SK-N-MC (cell line): ENCODE data around the gene TLR10.
"Not testable (repeated sequence)": the region's sequence is repeated elsewhere in the genome, so short reads cannot be mapped to it uniquely, and the experiment has no call there.

Experiments used
- DNase-seq: peaks from one replicate; pipeline ENCODE4 v3.0.0-alpha.2; 2011; ENCODE audit warnings: low read depth, low spot score
- H3K27ac ChIP-seq: fragments of 200-600 bp; sonication (generic); 2 replicates; pipeline ENCODE4 v1.5.1; 2016; ENCODE audit warnings: mixed run types
- H3K36me3 ChIP-seq: fragments of 200-600 bp; sonication (generic); 2 replicates; pipeline ENCODE4 v1.6.1; 2017; ENCODE audit warnings: antibody characterized with exemption, low read length, mixed read lengths; ENCODE audit not compliant: insufficient read depth
- H3K4me3 ChIP-seq: fragments of 200-600 bp; sonication (generic); 2 replicates; pipeline ENCODE4 v1.5.1; 2016
- H3K9ac ChIP-seq: fragments of 200-600 bp; sonication (generic); 2 replicates; pipeline ENCODE4 v1.8.0; 2017; ENCODE audit warnings: mixed run types, mixed read lengths; ENCODE audit not compliant: insufficient read length
- H3K9me3 ChIP-seq: fragments of 200-600 bp; sonication (generic); 2 replicates; pipeline ENCODE4 v1.6.1; 2017; ENCODE audit warnings: low read depth, mild to moderate bottlenecking, antibody characterized with exemption, low read length, moderate library complexity, mixed read lengths
- EZH2 ChIP-seq: fragments of 200-600 bp; sonication (generic); IDR thresholded peaks from one replicate; pipeline ENCODE4 v1.6.1; 2017; ENCODE audit warnings: antibody characterized with exemption
- FOXP2 ChIP-seq: optimal IDR thresholded peaks from 2 replicates; pipeline ENCODE3; 2011; ENCODE audit warnings: mild to moderate bottlenecking, moderate library complexity; ENCODE audit not compliant: insufficient read depth; ENCODE audit errors: extremely low read length, control extremely low read depth
- POLR2AphosphoS5 ChIP-seq: IDR thresholded peaks from 2 replicates; pipeline ENCODE4 v1.6.1; 2012; ENCODE audit warnings: mild to moderate bottlenecking, low read depth, low read length, borderline replicate concordance

TLR10 gene

GRCh38 chr4:38818441-38818976 is 35.7 kb upstream of the TLR10 start:
- no peak for TF ChIP-seq POLR2AphosphoS5
- no peak for TF ChIP-seq EZH2
- TF ChIP-seq FOXP2, result no peak
- H3K36me3 ChIP-seq, result no peaks in the 10 kb centered on the region
- no peaks in the 10 kb centered on the region for H3K9me3 ChIP-seq
- H3K27ac ChIP-seq, result no peak overlapping the region
- H3K9ac ChIP-seq, result no peak overlapping the region
- no peak overlapping the region for H3K4me3 ChIP-seq
- no peak for DNase-seq

DNA sequence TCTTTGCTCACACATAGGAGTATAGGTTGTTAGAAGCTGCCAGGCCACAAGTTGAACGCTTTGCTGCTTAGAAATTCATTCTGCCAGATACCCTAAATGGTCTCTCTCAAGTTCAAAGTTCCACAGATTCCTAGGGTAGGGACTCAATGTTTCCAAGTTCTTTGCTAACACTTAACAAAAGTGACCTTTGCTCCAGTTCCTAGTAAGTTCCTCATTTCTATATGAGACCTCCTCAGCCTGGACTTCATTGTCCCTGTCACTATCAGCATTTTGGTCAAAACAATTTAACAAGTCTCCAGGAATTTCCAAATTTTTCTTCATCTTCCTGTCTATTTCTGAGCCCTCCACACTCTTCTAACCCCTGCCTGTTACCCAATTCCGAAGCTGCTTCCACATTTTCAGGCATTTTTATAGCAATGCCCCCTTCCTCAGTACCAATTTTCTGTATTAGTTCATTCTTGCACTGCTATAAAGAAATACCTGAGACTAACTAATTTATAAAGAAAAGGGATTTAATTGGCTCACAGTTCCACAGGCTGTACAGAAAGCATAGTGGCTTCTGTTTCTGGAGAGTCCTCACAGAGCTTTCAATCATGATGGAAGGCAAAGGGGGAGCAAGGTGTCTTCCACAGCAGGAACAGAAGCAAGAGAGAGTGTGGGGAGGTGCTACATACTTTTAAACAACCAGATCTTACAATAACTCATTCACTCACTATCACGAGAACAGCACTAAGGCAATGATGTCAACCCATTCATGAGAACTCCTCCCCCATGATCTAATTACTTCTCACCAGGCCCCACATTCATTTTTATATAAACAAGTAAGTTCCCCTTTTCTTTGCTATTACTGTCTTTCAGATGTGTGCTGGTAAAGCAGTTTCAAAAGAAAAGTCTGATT is 33.3 kb upstream of the TLR10 start:
- no peak overlapping the region for H3K27ac ChIP-seq
- H3K9me3 ChIP-seq, result no peaks in the 10 kb centered on the region
- no peak overlapping the region for H3K9ac ChIP-seq
- no peak for DNase-seq
- H3K4me3 ChIP-seq, result no peak overlapping the region
- no peak for TF ChIP-seq FOXP2
- no peak for TF ChIP-seq EZH2
- no peak for TF ChIP-seq POLR2AphosphoS5
- no peaks in the 10 kb centered on the region for H3K36me3 ChIP-seq

DNA sequence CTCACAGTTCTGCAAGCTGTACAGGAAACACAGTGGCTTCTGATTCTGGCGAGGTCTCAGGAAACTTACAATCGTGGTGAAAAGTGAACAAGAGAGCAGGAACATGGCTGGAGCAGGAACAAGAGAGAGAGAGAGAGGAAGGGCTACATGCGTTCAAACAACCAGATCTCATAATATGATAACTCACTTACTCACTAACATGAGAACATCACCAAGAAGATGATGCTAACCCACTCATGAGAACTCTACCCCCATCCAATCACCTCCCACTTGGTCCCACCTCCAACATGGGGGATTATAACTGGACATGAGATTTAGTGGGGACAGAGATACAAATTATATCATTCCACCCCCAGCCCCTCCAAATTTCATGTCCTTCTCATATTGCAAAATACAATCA is 31.6 kb upstream of the TLR10 start:
- Histone ChIP-seq H3K4me3 (no peak overlapping the region), H3K9me3 (no peaks in the 10 kb centered on the region), H3K9ac (no peak overlapping the region)

GRCh38 chr4:38811297-38811696 is 28.5 kb upstream of the TLR10 start:
- H3K9me3 ChIP-seq, result no peaks in the 10 kb centered on the region

More for the DNA sequence above, 31.6 kb upstream of the TLR10 start:
- H3K36me3 ChIP-seq, result no peaks in the 10 kb centered on the region
- H3K27ac ChIP-seq, result no peak overlapping the region
- DNase-seq, result no peak
- TF ChIP-seq POLR2AphosphoS5 (no peak), FOXP2 (no peak), EZH2 (no peak)

DNA sequence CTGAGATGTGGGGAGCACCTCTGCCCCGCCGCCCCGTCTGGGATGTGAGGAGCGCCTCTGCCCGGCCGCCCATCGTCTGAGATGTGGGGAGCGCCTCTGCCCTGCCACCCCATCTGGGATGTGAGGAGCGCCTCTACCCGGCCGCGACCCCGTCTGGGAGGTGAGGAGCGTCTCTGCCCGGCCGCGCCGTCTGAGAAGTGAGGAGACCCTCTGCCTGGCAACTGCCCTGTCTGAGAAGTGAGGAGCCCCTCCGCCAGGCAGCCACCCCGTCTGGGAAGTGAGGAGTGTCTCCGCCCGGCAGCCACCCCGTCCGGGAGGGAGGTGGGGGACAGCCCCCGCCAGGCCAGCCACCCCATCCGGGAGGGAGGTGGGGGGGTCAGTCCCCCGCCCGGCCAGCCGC is 24.7 kb upstream of the TLR10 start:
- not testable (repeated sequence) for H3K36me3 ChIP-seq, H3K27ac ChIP-seq, H3K9me3 ChIP-seq, H3K9ac ChIP-seq, H3K4me3 ChIP-seq, DNase-seq

More at GRCh38 chr4:38811297-38811696, 28.5 kb upstream of the TLR10 start:
- no peaks in the 10 kb centered on the region for H3K36me3 ChIP-seq
- TF ChIP-seq EZH2 (no peak), POLR2AphosphoS5 (no peak), FOXP2 (no peak)
- H3K4me3 ChIP-seq, result no peak overlapping the region
- DNase-seq, result no peak
- no peak overlapping the region for H3K27ac ChIP-seq
- no peak overlapping the region for H3K9ac ChIP-seq

DNA sequence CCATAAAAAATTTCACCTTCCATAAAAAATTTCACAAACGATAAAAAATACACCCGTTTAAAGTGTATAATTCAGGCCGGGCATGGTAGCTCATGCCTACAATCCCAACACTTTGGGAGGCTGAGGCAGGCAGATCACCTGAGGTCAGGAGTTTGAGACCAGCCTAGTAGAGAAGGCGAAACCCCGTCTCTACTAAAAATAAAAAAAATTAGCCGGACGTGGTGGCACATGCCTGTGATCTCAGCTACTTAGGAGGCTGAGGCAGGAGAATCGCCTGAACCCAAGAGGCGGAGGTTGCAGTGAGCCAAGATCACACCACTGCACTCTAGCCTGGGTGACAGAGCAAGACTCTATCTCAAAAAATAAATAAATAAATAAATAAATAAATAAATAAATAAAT is 23.5 kb upstream of the TLR10 start:
- DNase-seq, H3K9ac ChIP-seq, H3K9me3 ChIP-seq, H3K36me3 ChIP-seq, H3K27ac ChIP-seq, H3K4me3 ChIP-seq: not testable (repeated sequence)

DNA sequence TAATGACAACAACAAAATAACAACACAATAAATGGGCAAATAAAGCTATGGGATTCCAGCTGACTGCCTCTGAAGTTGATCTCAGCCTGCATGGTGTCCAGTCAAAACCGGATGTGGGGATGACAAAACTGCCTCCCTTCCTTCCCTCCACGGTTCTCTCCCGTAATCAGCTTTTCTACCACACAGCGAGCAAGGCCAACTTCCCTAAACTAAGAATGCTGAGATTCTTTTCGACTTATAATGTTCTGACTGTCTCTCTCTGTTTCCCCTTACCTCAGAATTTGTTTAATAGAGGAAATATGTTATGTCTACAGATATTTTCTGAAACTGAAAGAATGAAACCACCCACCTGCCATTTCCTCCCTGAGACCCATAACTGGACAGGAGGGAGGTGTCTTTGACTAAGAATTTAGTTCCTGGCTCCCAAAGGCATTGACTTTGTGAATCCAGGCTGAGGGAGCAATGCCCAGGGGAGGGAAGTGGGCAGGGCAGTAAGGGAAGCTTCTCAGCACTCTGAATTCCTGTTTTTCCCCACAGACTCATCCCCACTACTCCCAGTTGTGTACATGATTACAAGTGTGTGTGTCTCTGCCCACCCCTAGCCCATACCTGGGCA is 22.8 kb upstream of the TLR10 start:
- TF ChIP-seq EZH2 (no peak), FOXP2 (no peak), POLR2AphosphoS5 (no peak)
- DNase-seq, result no peak
- Histone ChIP-seq H3K27ac (no peak overlapping the region), H3K9me3 (no peaks in the 10 kb centered on the region), H3K9ac (no peak overlapping the region), H3K36me3 (no peaks in the 10 kb centered on the region), H3K4me3 (no peak overlapping the region)

DNA sequence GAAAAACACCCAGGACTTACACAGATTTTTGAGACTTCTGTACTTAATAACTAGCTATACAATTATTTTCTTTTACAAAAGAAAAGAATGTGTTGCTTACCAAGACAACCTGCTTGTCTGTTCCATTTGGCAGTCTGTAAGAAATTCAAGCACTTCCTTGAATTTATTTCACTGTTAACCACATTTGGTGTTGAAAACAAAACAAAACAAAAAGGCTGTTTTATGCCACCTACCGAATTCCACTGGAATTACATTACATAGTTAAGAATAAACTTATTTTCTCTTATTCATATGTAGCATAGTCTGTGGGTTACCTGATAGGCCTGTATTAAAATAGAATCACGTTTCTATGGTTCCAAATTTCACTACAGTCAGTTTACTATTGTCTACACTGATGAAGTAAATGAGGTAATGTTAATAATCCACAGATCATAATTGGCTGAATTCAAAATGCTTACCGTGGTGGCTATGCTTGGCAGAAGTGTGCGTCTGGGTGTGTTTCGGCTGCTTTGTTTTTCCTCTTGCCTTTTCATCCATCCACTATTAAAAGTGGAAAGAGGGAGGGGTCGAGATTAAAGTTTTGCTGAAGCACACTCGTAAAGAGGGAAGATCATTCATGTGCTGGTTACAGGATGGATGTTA is 22.0 kb upstream of the TLR10 start, which contains the start of gene TLR1:
Gene TLR1, minus strand, starts transcription at position 138 of the 642 bp plus-strand sequence. CDS start 5,960 bp downstream, outside the sequence.
- peak; percentile 42 for DNase-seq
- Histone ChIP-seq H3K27ac (peak within 1 kb of the TSS; percentile 19; the same call in 1 of the 2 replicates), H3K9ac (no peak within 1 kb of the TSS), H3K36me3 (no peaks in the 10 kb centered on the region), H3K4me3 (no peak within 1 kb of the TSS), H3K9me3 (no peaks in the 10 kb centered on the region)
- no peak for TF ChIP-seq POLR2AphosphoS5
- TF ChIP-seq EZH2, result no peak
- no peak for TF ChIP-seq FOXP2
